Activated T-helper 1 cell treated with anti-CD3 and anti-CD28 coated beads, Interleukin-12 subunit alpha, Interleukin-12 subunit beta, Interleukin-2, Interleukin-4 antibody, amounts not matched to agents 30 ng/mL and 10 ng/mL and 1 ng/mL, durations not matched to agents 14 hours and 24 hours and 36 hours (primary cell): ENCODE measurements around the gene PRR7. TPM values are rescaled to one million over a fixed set of nuclear protein-coding genes. Genes with fewer than 3 reads are reported as not detected.
A peak's percentile ranks its signal among the peaks of the same experiment; 100 is the strongest.

ENCODE experiments used
- DNase-seq: peaks from one replicate; pipeline ENCODE4 v3.0.0; 2021; ENCODE audit warnings: low spot score
- H3K27ac Mint-ChIP-seq: one replicate; pipeline ENCODE4 v1.8.0; 2021; ENCODE audit warnings: mild to moderate bottlenecking, mixed read lengths
- H3K27me3 Mint-ChIP-seq: one replicate; pipeline ENCODE4 v1.8.0; 2022; ENCODE audit warnings: mild to moderate bottlenecking, moderate library complexity, mixed read lengths; ENCODE audit not compliant: insufficient read depth
- H3K36me3 Mint-ChIP-seq: one replicate; pipeline ENCODE4 v1.8.0; 2021; ENCODE audit warnings: low read depth, mixed read lengths
- H3K4me1 Mint-ChIP-seq: one replicate; pipeline ENCODE4 v1.8.0; 2021; ENCODE audit warnings: low read depth, mixed read lengths
- H3K4me3 Mint-ChIP-seq: one replicate; pipeline ENCODE4 v1.8.0; 2021; ENCODE audit warnings: mild to moderate bottlenecking, moderate library complexity, mixed read lengths
- H3K9me3 Mint-ChIP-seq: one replicate; pipeline ENCODE4 v1.8.0; 2021; ENCODE audit warnings: mixed read lengths
- intact Hi-C: fragments of 100-400 bp; cut with micrococcal nuclease; formaldehyde crosslinking; loops from one replicate; pipeline ENCODE4 v1.15.1; 2024
- total RNA-seq: library from RNA; stranded (reverse); gene quantifications from 2 replicates; pipeline ENCODE4 v1.2.3, GENCODE V29; 2022

Gene PRR7
- total RNA-seq, 1 donor from 2014 or later = 10.3 TPM

DNA sequence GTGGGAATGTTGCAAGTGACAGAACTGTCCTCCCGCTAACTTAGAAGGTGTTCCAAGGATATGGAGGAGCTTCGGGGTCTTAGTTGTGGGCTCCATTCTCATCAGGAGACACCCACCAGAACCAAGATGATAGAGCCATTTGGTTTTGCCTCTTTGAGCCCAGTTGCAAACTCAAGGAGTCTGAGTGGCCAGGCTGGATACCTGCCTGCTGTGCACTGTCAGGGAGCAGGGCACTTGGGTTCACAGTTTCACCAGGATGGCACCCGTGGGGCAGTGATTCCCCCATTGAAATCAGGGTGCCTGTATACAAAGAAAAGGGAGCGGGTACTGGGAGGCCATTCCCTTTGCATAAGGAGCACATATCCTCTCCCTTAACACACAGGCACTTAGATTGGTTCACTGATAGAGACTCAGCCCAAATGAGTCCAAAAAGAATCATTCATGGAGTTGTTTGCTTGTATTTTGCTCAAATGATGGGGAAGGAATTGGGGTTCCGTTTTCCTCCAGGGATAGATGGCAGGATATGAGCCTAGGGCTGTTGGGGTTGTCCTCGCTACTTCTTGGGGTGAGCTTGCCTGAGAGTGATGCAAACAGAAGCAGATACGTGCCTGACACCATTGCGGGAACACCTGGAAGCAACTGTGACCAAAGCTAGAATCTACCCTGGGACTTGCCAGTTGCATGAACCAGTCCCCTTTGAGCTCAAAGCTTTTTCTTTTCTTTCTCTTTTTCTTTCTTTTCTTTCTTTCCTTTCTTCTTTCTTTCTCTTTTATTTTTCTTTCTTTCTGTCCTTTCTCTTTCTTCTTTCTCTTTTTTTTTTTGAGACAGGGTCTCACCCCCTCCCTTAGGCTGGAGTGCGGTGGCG, 1.3 kb upstream of the PRR7 start:
- H3K4me3 Mint-ChIP-seq = peak overlapping the region; percentile 77
- intact Hi-C loops = no loop called here
- H3K9me3 Mint-ChIP-seq = no peaks in the 10 kb centered on the region
- H3K27ac Mint-ChIP-seq = peak overlapping the region; percentile 90
- DNase-seq = no peak
- H3K27me3 Mint-ChIP-seq = peaks cover 9% of the 10 kb centered on the region
- peaks cover 32% of the 10 kb centered on the region for H3K4me1 Mint-ChIP-seq
- H3K36me3 Mint-ChIP-seq = peaks cover 12% of the 10 kb centered on the region

DNA sequence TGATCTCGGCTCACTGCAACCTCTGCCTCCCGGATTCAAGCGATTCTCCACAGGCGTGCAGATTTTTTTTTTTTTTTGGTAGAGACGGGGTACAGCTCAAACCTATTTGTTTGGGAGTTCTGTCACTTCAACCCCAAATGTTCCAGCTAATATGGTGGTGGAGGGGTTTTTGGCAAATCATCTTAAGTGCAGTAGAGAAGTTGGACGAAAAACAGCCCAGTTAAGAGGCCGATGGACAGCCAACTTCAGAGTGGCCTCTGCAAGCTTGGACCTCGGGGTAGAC, 756 bp upstream of the PRR7 start:
- intact Hi-C loops = loop anchor here (1.0 to 2.0 kb wide), 4 partner anchors 8 to 56 kb away; no protein-coding TSS in a partner anchor
- no peak for DNase-seq
- peaks cover 30% of the 10 kb centered on the region for H3K4me1 Mint-ChIP-seq
- H3K4me3 Mint-ChIP-seq = peak overlapping the region; percentile 77
- peaks cover 9% of the 10 kb centered on the region for H3K36me3 Mint-ChIP-seq
- peak overlapping the region; percentile 90 for H3K27ac Mint-ChIP-seq
- H3K27me3 Mint-ChIP-seq = peaks cover 9% of the 10 kb centered on the region
- H3K9me3 Mint-ChIP-seq = no peaks in the 10 kb centered on the region

DNA sequence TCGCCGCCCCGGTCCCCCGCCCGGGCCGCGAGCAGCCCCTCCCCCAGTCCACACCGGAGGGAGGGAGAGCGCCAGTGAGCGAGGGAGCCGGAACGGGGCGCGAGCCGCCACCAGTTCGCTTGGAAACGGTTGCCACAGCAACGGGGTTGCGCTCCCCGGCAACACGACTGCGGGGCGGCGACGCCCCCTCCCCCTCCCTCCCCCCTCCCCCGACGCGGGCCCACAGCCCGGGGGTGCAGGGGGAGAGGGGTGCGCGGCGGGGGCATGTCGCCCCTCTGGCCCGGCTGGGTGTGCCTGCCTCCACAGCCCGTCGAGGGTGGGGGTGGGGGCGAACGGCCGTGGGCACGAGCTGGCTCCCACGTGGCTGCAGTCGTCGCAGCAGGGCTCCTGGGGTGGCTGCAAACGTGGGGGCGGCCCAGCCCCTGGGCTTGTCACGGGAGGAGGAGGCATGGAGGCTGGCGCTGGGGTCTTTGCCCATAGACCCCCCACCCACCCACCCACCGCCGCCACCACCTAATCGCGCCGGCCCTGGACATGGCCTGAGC, 524 bp downstream of the PRR7 start:
- peak; percentile 68 for DNase-seq
- Mint-ChIP-seq H3K9me3 (no peaks in the 10 kb centered on the region), H3K4me3 (no peak overlapping the region), H3K27me3 (peaks cover 14% of the 10 kb centered on the region), H3K27ac (no peak overlapping the region), H3K4me1 (peaks cover 30% of the 10 kb centered on the region), H3K36me3 (peaks cover 3% of the 10 kb centered on the region)
- intact Hi-C loops = loop anchor here (2.0 kb wide), 1 partner anchor 44 kb away; no protein-coding TSS in a partner anchor

DNA sequence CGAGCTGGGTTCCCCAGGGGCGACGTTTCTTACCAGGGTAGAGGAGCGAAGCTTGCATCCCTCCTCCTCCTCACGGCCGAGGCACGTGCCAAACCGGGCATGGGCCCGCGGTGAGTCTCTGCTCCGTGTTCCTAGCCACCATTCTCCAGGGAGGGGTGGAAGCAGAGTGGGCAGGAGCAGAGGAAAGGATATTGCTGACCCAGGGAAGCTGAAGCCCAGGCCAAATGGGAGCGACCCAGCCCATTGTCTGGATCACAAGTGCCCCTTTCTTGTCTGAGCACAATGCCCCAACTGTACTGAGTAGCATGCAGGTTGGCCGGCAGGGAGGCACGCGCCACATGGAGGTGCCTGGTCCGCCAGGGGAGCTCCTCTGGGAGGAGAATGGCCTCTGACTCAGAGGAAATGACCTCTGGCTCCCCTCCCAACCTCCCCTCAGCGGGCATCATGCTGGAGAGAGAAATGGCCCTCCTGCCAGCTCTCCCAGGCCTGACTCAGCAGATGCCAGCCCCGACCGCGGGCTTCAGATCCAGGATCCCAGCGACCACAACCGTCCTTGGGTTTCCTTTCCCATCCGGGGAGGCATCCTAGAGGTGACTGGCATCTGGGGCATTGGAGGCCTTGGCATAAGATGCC, 1.1 kb downstream of the PRR7 start:
- Mint-ChIP-seq H3K36me3 (peaks cover under 1% of the 10 kb centered on the region), H3K27ac (no peak overlapping the region), H3K4me3 (peak overlapping the region; percentile 73), H3K27me3 (peaks cover 16% of the 10 kb centered on the region), H3K4me1 (peaks cover 30% of the 10 kb centered on the region), H3K9me3 (no peaks in the 10 kb centered on the region)
- intact Hi-C loops = loop anchor here (2.0 kb wide), 1 partner anchor 45 kb away; no protein-coding TSS in a partner anchor
- DNase-seq = no peak

DNA sequence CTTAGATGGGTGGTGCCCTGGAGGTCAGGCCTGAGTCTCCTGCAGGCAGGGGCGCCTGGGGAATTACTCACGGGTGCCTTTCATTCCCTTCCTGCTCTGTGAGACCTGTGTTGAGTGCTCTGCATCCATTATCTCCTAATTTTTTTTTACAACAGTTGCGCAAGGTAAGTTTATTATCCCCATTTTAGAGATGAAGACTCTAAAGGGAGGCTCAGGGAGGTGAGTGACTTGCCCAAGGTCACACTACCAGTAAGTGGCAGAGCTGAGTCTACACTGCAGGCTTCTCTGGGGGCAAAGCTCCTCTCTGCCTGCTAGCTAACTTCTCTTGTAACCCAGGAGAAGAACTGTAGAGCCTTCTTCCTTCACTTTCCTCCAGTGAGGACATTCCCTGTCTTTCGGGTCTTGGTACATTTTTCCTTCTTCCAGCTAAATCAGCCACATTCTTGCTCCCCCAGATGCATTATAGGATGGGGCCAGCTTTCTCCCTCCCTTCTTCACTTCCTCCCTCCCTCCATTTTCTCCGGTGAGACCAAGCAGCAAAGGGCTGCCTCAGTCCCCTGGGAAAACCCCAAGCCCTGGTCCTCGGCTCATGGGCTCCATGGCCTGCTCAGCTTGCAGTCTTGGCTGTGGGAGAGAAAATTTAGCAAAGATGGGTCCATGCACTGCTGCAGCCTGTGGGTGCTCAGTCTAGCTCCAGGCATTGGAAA, 1.8 kb downstream of the PRR7 start:
- H3K27ac Mint-ChIP-seq = peak overlapping the region; percentile 77
- intact Hi-C loops = no loop called here
- peaks cover 22% of the 10 kb centered on the region for H3K27me3 Mint-ChIP-seq
- H3K4me3 Mint-ChIP-seq = peak overlapping the region; percentile 73
- no peaks in the 10 kb centered on the region for H3K9me3 Mint-ChIP-seq
- no peak for DNase-seq
- H3K4me1 Mint-ChIP-seq = peaks cover 30% of the 10 kb centered on the region
- H3K36me3 Mint-ChIP-seq = peaks cover 1% of the 10 kb centered on the region

DNA sequence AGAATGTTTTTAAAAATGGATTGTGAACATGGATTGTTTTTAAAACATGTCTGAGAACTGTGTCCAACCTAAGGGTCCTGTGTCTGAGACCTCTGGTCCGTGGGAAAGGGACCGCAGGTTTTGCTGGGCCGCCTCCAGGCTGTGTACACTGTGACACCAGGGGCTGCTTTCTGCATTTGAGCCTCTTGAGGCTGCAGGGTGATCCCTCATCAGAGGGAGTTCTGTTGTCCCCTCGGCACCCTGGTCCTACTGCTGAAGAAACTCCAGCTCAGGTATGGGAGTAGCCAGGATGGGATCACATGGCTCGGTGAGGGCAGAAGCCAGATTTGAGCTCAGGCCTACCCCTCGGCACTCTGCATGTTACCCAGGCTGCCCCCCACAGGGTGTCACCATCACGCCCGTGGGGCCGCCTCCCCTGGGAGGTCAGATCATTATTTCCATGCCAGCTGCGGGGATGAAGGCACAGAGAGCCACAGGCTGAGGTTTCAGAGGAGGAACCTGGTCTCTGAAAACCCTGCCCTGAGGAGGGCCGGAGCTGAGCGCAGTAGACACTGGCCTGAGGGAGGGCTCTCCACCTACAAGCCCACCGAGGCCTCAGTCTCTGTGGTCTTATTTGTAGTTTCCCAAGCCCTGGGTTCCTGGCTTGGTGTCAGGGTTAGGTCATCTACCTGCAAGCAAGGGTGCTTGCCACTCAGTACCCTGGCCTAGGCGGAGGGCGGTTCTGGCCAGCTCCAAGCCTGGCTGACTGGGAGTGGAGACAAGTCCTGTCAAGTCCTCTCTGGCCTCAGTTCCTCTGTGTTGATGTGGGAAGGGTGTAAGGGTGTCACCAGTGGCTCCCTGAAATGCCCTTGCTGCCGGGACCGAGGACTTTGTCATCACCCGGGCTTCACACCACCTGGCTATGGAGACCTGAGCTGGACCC, 2.8 kb downstream of the PRR7 start:
- no peak for DNase-seq
- H3K36me3 Mint-ChIP-seq = peaks cover 1% of the 10 kb centered on the region
- no peak overlapping the region for H3K4me3 Mint-ChIP-seq
- intact Hi-C loops = no loop called here
- H3K4me1 Mint-ChIP-seq = peaks cover 27% of the 10 kb centered on the region
- H3K9me3 Mint-ChIP-seq = no peaks in the 10 kb centered on the region
- no peak overlapping the region for H3K27ac Mint-ChIP-seq
- H3K27me3 Mint-ChIP-seq = peaks cover 28% of the 10 kb centered on the region

DNA sequence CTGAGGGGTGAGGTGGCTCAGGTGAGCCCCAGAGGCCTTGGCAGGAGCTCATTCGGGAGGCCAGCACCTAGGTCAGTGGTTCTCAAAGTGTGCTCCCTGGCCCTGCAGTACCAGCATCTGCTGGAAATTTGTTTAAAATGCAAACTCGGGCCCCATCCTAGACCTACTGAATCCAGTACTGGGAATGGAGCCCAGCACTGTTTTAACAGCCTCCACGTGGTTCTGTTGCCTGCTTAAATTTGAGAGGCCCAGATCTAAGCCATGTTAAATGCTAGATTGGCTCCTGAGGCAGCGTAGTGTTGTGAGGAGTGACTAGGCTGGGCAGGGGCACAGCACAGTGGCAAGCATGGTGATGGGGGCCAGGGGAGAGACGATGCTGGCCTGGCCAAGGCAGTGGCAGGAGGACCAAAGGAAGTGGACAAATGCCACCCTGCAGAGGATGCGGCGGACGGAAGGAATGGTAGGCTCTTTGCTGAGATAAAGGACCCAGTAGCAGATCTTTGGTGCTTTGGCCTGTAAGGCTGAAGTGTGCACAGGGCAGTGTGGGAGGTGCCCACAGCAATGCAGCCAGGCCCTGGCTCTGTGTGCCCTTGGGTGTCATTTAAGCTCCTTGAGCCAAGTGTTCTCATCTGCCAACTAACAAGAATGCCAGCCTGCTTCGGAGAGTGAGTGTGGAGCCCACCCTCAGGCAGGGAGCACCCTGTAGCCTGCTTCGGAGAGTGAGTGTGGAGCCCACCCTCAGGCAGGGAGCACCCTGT, 4.2 kb downstream of the PRR7 start:
- peaks cover 12% of the 10 kb centered on the region for H3K4me1 Mint-ChIP-seq
- no peak overlapping the region for H3K4me3 Mint-ChIP-seq
- peaks cover 1% of the 10 kb centered on the region for H3K36me3 Mint-ChIP-seq
- no peaks in the 10 kb centered on the region for H3K9me3 Mint-ChIP-seq
- DNase-seq = no peak
- intact Hi-C loops = no loop called here
- peaks cover 28% of the 10 kb centered on the region for H3K27me3 Mint-ChIP-seq
- H3K27ac Mint-ChIP-seq = no peak overlapping the region

DNA sequence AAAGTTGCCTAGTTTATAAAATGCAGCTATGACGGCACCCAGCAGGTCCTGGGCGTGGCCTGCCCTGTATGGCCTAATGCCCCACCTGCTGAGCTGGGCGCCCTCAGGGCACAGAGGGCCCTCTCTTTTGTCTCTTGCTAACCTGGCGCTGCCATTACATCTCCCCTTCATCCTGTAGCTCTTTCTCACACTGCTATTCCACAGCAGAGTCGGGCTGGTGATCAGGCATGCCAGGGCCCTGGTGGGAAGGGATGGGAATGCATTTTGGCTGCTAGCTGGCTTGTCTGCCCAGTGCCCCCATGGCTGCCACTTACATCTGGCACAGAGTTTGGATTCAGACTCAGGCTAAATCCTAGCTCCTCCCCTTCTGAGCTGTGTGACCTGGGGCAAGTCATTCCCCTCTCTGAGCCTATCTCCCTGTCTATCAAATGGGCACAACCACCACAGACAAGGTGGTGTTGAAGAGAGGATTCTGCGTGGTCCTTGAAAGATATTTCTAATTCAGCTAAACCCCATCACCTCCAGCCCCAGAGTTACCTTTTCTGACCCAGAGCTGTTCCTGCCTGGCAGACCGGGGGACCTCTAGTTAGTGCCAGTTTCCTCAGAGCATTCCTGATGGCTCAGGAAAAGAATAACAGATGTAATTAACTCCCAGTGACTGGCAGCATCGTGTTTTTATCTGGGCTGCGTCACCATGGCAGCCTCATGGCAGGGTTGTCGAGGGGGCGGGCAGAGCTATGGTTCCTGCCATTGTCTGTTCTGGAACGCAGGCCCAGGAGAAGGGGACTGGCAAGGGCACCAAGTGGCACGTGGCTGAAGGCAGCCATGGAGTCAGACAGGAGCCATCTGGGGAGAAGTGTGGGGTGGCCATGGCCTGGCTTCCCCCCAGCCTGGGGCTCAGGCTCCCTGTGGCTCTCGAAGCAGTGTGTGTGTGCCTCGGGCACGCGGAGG, 6.3 kb downstream of the PRR7 start:
- intact Hi-C loops = no loop called here
- Mint-ChIP-seq H3K4me1 (peaks cover 20% of the 10 kb centered on the region), H3K27me3 (peaks cover 25% of the 10 kb centered on the region), H3K27ac (peak overlapping the region; percentile 18), H3K4me3 (peak overlapping the region; percentile 10), H3K36me3 (peaks cover 4% of the 10 kb centered on the region), H3K9me3 (no peaks in the 10 kb centered on the region)
- DNase-seq = no peak

DNA sequence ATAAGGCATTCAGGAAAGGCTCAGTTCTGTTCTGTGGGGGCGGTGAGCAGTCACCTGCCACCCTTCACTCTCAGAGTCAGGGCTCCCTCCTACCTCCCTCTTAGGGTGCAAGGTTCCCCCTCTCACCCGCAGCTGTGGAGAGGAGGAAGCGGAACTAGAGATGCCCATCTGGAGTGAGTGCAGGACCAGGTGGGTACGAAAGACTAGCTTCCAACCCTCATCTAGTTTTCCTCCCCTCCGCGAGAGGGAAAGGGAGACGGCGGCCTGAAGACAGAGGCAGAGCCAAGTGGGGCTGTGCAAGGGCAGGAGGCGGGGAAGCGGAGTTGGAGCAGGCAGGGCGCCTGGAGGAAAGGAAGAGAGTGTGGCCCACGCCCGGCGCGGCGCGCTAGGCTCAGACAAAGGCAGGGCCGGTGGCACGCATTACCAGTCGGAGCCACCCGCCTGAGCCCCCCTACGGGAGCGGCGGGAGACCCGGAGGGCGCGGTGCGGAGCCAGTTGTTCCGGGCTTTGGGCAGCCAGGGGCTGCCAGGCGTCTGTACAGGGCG, 7.3 kb downstream of the PRR7 start:
- Mint-ChIP-seq H3K27ac (peak overlapping the region; percentile 79), H3K4me1 (peaks cover 11% of the 10 kb centered on the region), H3K27me3 (peaks cover 18% of the 10 kb centered on the region), H3K4me3 (peak overlapping the region; percentile 77), H3K36me3 (peaks cover 4% of the 10 kb centered on the region), H3K9me3 (no peaks in the 10 kb centered on the region)
- intact Hi-C loops = loop anchor here (1.0 to 2.0 kb wide), 5 partner anchors 8 to 135 kb away; partner anchors contain the start of gene PRR7
- no peak for DNase-seq

DNA sequence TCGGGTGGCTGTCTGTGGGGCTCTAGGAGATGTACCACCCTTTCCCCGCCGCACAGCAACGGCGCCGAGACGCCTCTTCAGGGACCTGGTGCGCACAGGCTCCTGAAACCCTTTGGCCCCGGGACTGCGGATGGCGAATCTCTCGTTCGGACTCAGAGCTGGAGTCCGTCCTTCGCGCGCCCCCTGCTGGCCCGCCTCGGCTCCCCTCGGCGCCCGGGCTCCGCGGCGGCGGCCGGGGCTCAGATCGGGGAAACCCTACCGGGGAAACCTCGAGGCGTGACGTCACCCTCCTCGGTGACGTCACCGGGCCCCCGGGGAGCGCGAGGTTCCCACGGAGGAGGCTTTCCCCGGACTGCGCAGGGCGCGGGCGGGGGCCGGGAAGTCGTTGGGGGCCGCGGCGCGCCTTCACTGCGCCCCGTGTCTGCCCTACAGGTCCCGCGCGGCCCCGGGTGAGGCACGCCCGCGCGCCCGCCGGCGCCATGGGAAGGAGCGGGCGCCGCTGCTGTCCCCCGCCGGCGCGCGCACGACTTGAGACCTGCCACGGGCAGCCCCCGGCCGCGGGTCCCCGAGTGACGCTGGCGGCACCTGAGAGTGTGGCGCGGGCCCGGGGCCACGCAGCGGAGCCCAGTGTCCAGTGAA, 7.9 kb downstream of the PRR7 start:
- intact Hi-C loops = loop anchor here (1.0 to 5.0 kb wide), 7 partner anchors 8 to 322 kb away; partner anchors contain the start of genes NSD1, PRR7 and TMED9
- H3K9me3 Mint-ChIP-seq = no peaks in the 10 kb centered on the region
- H3K27ac Mint-ChIP-seq = peak overlapping the region; percentile 40
- H3K4me1 Mint-ChIP-seq = peaks cover 11% of the 10 kb centered on the region
- peaks cover 18% of the 10 kb centered on the region for H3K27me3 Mint-ChIP-seq
- peak; percentile 89 for DNase-seq
- peaks cover 4% of the 10 kb centered on the region for H3K36me3 Mint-ChIP-seq
- H3K4me3 Mint-ChIP-seq = no peak overlapping the region
